OCI-LY1 (cell line): ENCODE results near the gene FAM193B.

ENCODE experiments used
- H2AFZ ChIP-seq: fragments of 200-600 bp; sonication (generic), shearing (Covaris generic); 2 replicates; pipeline ENCODE4 v1.6.0; 2014; ENCODE audit warnings: antibody characterized with exemption, mild to moderate bottlenecking, low read length
- H3F3A ChIP-seq: fragments of 200-600 bp; sonication (generic), shearing (Covaris generic); 2 replicates; pipeline ENCODE4 v1.6.0; 2014; ENCODE audit warnings: mild to moderate bottlenecking, antibody characterized with exemption, low read length, moderate library complexity; ENCODE audit not compliant: insufficient read depth
- H3K27ac ChIP-seq: fragments of 200-600 bp; sonication (generic); 2 replicates; pipeline ENCODE4 v1.5.1; 2014; ENCODE audit warnings: low read length, mixed run types, mild to moderate bottlenecking, low read depth; ENCODE audit not compliant: poor library complexity, severe bottlenecking
- H3K27me3 ChIP-seq: fragments of 200-600 bp; sonication (generic); 2 replicates; pipeline ENCODE4 v1.6.0; 2014; ENCODE audit warnings: antibody characterized with exemption, mild to moderate bottlenecking, low read length, moderate library complexity; ENCODE audit not compliant: insufficient read depth
- H3K36me3 ChIP-seq: fragments of 200-600 bp; sonication (generic); 2 replicates; pipeline ENCODE4 v1.6.1; 2014; ENCODE audit warnings: mild to moderate bottlenecking, antibody characterized with exemption, low read length, moderate library complexity, mixed read lengths; ENCODE audit not compliant: insufficient read depth
- H3K4me1 ChIP-seq: fragments of 200-600 bp; sonication (generic); 2 replicates; pipeline ENCODE4 v1.5.1; 2014; ENCODE audit warnings: mild to moderate bottlenecking, low read length, moderate library complexity; ENCODE audit not compliant: insufficient read depth, severe bottlenecking
- H3K4me2 ChIP-seq: fragments of 200-600 bp; sonication (generic), shearing (Covaris generic); 2 replicates; pipeline ENCODE4 v1.6.1; 2014; ENCODE audit warnings: low read length
- H3K4me3 ChIP-seq: fragments of 200-600 bp; sonication (generic); 2 replicates; pipeline ENCODE4 v1.5.1; 2014; ENCODE audit warnings: low read length, low read depth, mild to moderate bottlenecking, mixed read lengths; ENCODE audit not compliant: poor library complexity, severe bottlenecking
- H3K79me2 ChIP-seq: fragments of 200-600 bp; shearing (Covaris generic); 2 replicates; pipeline ENCODE4 v1.6.1; 2016; ENCODE audit warnings: mixed run types, low read length, mixed read lengths; ENCODE audit not compliant: insufficient read depth
- H3K9ac ChIP-seq: fragments of 200-600 bp; sonication (generic), shearing (Covaris generic); 2 replicates; pipeline ENCODE4 v1.6.1; 2014; ENCODE audit warnings: mild to moderate bottlenecking, low read length, mixed read lengths
- H3K9me2 ChIP-seq: fragments of 200-600 bp; sonication (generic), shearing (Covaris generic); 2 replicates; pipeline ENCODE4 v1.6.1; 2014; ENCODE audit warnings: low read depth, mild to moderate bottlenecking, low read length, mixed read lengths
- H3K9me3 ChIP-seq: fragments of 200-600 bp; shearing (Covaris generic); 2 replicates; pipeline ENCODE4 v1.6.1; 2014; ENCODE audit warnings: low read length, mixed read lengths
- H4K20me1 ChIP-seq: fragments of 200-600 bp; sonication (generic), shearing (Covaris generic); 2 replicates; pipeline ENCODE4 v1.6.0; 2016; ENCODE audit warnings: mild to moderate bottlenecking, low read length; ENCODE audit not compliant: insufficient read depth
- EZH2 ChIP-seq: fragments of 200-600 bp; sonication (generic), shearing (Covaris generic); IDR thresholded peaks from 2 replicates; pipeline ENCODE4 v1.8.0; 2017; ENCODE audit warnings: borderline replicate concordance, mixed run types, mild to moderate bottlenecking, antibody characterized with exemption, low read length, moderate library complexity, mixed read lengths
- TF ChIP-seq, protein P1 (sequence below): fragments of 200-600 bp; sonication (generic), shearing (Covaris generic); IDR thresholded peaks from 2 replicates; pipeline ENCODE4 v1.5.1; 2017; ENCODE audit warnings: mild to moderate bottlenecking, antibody characterized with exemption, low read length, moderate library complexity, mixed read lengths

The FAM193B gene

DNA sequence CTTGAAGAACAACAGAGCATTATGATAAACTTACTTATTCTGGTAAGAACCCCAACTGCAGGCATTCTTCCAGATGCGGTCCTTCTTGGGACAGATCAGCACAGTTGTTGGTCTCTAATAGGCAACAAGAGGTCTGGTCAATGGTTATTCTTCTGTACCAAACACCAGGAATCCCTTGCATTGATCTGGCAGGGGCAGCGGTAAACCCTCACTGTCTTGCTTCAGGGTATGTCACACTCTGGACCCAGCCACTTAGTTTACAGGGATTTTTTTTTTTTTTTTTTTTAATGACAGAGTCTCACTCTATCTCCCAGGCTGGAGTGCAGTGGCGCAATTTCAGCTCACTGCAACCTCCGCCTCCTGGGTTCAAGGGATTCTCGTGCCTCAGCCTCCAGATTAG is 1.3 kb upstream of the FAM193B start:
- no peak overlapping the region for H3K27ac ChIP-seq
- H3K4me2 ChIP-seq = no peak overlapping the region
- peaks cover 26% of the 10 kb centered on the region for H3K4me1 ChIP-seq
- H3K27me3 ChIP-seq = no peaks in the 10 kb centered on the region
- no peaks in the 10 kb centered on the region for H4K20me1 ChIP-seq
- no peaks in the 10 kb centered on the region for H3K9me2 ChIP-seq
- H2AFZ ChIP-seq = no peak overlapping the region
- peaks cover 21% of the 10 kb centered on the region; the same call in 1 of the 2 replicates for H3K36me3 ChIP-seq
- H3F3A ChIP-seq = no peaks in the 10 kb centered on the region
- H3K9me3 ChIP-seq = no peaks in the 10 kb centered on the region
- H3K79me2 ChIP-seq = peaks cover 34% of the 10 kb centered on the region
- no peak overlapping the region for H3K4me3 ChIP-seq
- TF ChIP-seq, protein P1, sequence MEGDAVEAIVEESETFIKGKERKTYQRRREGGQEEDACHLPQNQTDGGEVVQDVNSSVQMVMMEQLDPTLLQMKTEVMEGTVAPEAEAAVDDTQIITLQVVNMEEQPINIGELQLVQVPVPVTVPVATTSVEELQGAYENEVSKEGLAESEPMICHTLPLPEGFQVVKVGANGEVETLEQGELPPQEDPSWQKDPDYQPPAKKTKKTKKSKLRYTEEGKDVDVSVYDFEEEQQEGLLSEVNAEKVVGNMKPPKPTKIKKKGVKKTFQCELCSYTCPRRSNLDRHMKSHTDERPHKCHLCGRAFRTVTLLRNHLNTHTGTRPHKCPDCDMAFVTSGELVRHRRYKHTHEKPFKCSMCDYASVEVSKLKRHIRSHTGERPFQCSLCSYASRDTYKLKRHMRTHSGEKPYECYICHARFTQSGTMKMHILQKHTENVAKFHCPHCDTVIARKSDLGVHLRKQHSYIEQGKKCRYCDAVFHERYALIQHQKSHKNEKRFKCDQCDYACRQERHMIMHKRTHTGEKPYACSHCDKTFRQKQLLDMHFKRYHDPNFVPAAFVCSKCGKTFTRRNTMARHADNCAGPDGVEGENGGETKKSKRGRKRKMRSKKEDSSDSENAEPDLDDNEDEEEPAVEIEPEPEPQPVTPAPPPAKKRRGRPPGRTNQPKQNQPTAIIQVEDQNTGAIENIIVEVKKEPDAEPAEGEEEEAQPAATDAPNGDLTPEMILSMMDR = no peak
- TF ChIP-seq EZH2 = no peak
- H3K9ac ChIP-seq = no peak overlapping the region

- peak overlapping the region; percentile 91 for H3K4me2 ChIP-seq
- H3K79me2 ChIP-seq = peaks cover 38% of the 10 kb centered on the region
- H3K4me3 ChIP-seq = peak overlapping the region; percentile 63
- no peaks in the 10 kb centered on the region for H3F3A ChIP-seq
- no peak overlapping the region for H3K27ac ChIP-seq
- no peak for TF ChIP-seq EZH2
- TF ChIP-seq, protein P1 = no peak
- peaks cover 26% of the 10 kb centered on the region; the same call in 1 of the 2 replicates for H3K36me3 ChIP-seq
- peaks cover 26% of the 10 kb centered on the region for H3K4me1 ChIP-seq
- no peak overlapping the region for H2AFZ ChIP-seq
- no peaks in the 10 kb centered on the region for H3K9me3 ChIP-seq
- no peaks in the 10 kb centered on the region for H4K20me1 ChIP-seq
- no peaks in the 10 kb centered on the region for H3K27me3 ChIP-seq
- peak overlapping the region; percentile 68 for H3K9ac ChIP-seq
- H3K9me2 ChIP-seq = no peaks in the 10 kb centered on the region
Measured at GRCh38 chr5:177555228-177555627, 865 bp upstream of the FAM193B start.

GRCh38 chr5:177553671-177554429 is 513 bp downstream of the FAM193B start:
- Histone ChIP-seq H3K36me3 (peaks cover 27% of the 10 kb centered on the region; the same call in 1 of the 2 replicates), H3K4me1 (peaks cover 26% of the 10 kb centered on the region), H3K4me3 (peak overlapping the region; percentile 100), H4K20me1 (no peaks in the 10 kb centered on the region), H3K27me3 (no peaks in the 10 kb centered on the region), H3K79me2 (peaks cover 45% of the 10 kb centered on the region), H3F3A (no peaks in the 10 kb centered on the region), H2AFZ (no peak overlapping the region), H3K9me2 (no peaks in the 10 kb centered on the region), H3K9ac (peak overlapping the region; percentile 98), H3K27ac (no peak overlapping the region), H3K9me3 (no peaks in the 10 kb centered on the region), H3K4me2 (peak overlapping the region; percentile 99)
- TF ChIP-seq EZH2 = no peak
- TF ChIP-seq, protein P1 = no peak
